HepG2 (cell line): ENCODE data around the gene HS6ST1. TPM values are rescaled to one million over a fixed set of nuclear protein-coding genes. Genes with fewer than 3 reads are reported as not detected.
A peak's percentile ranks its signal among the peaks of the same experiment; 100 is the strongest.

Experiments used
- CREB3 ChIP-seq: sonication (generic); formaldehyde crosslinking; IDR thresholded peaks from 2 replicates; pipeline ENCODE4 v1.5.0; 2020; ENCODE audit warnings: missing genetic modification reagents
- CTCF ChIP-seq: sonication (generic); formaldehyde crosslinking; IDR thresholded peaks from 2 replicates; pipeline ENCODE4 v1.5.0; 2020; ENCODE audit warnings: mild to moderate bottlenecking, missing genetic modification reagents, moderate library complexity
- DPF2 ChIP-seq: sonication (generic); formaldehyde crosslinking; IDR thresholded peaks from 2 replicates; pipeline ENCODE4 v1.4.0; 2020; ENCODE audit warnings: mild to moderate bottlenecking, low read depth, missing genetic modification reagents, borderline replicate concordance
- DZIP1 ChIP-seq: sonication (generic); formaldehyde crosslinking; IDR thresholded peaks from 2 replicates; pipeline ENCODE4 v1.5.0; 2020; ENCODE audit warnings: mild to moderate bottlenecking, missing genetic modification reagents
- KLF6 ChIP-seq: IDR thresholded peaks from 2 replicates; pipeline ENCODE4 v1.8.0; 2016; ENCODE audit warnings: missing biosample characterization, missing genetic modification reagents
- MEF2D ChIP-seq: sonication (generic); formaldehyde crosslinking; IDR thresholded peaks from 2 replicates; pipeline ENCODE4 v1.5.1; 2020; ENCODE audit warnings: mild to moderate bottlenecking, missing genetic modification reagents
- MYC ChIP-seq: sonication (generic); formaldehyde crosslinking; IDR thresholded peaks from 2 replicates; pipeline ENCODE4 v1.9.0; 2021; ENCODE audit warnings: missing genetic modification reagents, borderline replicate concordance
- NR0B2 ChIP-seq: sonication (generic); formaldehyde crosslinking; IDR thresholded peaks from 2 replicates; pipeline ENCODE4 v1.4.0; 2020; ENCODE audit warnings: mild to moderate bottlenecking, missing genetic modification reagents
- RAD21 ChIP-seq: fragments of 450-650 bp; formaldehyde crosslinking; IDR thresholded peaks from 2 replicates; pipeline ENCODE4 v1.5.0; 2020; ENCODE audit warnings: mild to moderate bottlenecking
- RBFOX2 ChIP-seq: fragments of 200-400 bp; formaldehyde crosslinking; IDR thresholded peaks from 2 replicates; pipeline ENCODE4 v1.6.1; 2017; ENCODE audit warnings: low read depth, mild to moderate bottlenecking, low read length
- REPIN1 ChIP-seq: sonication (generic); formaldehyde crosslinking; IDR thresholded peaks from 2 replicates; pipeline ENCODE4 v1.8.0; 2022; ENCODE audit warnings: missing genetic modification reagents, low read depth, mild to moderate bottlenecking, borderline replicate concordance
- SNAPC4 ChIP-seq: sonication (generic); formaldehyde crosslinking; IDR thresholded peaks from 2 replicates; pipeline ENCODE4 v1.4.0; 2020; ENCODE audit warnings: mild to moderate bottlenecking, missing genetic modification reagents
- ZNF143 ChIP-seq: sonication (generic); formaldehyde crosslinking; IDR thresholded peaks from 2 replicates; pipeline ENCODE4 v1.4.0; 2020; ENCODE audit warnings: missing genetic modification reagents
- ZNF317 ChIP-seq: sonication (generic); formaldehyde crosslinking; IDR thresholded peaks from 2 replicates; pipeline ENCODE4 v1.5.0; 2020; ENCODE audit warnings: mild to moderate bottlenecking, missing genetic modification reagents
- ZNF335 ChIP-seq: sonication (generic); formaldehyde crosslinking; IDR thresholded peaks from 2 replicates; pipeline ENCODE4 v1.4.0; 2020; ENCODE audit warnings: missing genetic modification reagents
- ZNF570 ChIP-seq: sonication (generic); formaldehyde crosslinking; IDR thresholded peaks from 2 replicates; pipeline ENCODE4 v1.4.0; 2020; ENCODE audit warnings: mild to moderate bottlenecking, missing genetic modification reagents, borderline replicate concordance
- ZSCAN20 ChIP-seq: sonication (generic); formaldehyde crosslinking; IDR thresholded peaks from 2 replicates; pipeline ENCODE4 v1.4.0; 2020; ENCODE audit warnings: missing genetic modification reagents, mild to moderate bottlenecking, borderline replicate concordance
- polyA plus RNA-seq, 8 experiments: library from polyadenylated mRNA; depleted of rRNA in 3 of 8; stranded (reverse) in 7 of 8; unstranded in 1 of 8; fragments of >200 nt; fragmentation: Illumina TruSeq in 4 of 8; extraction: Trizol in 4 of 8; gene quantifications; 2 replicates each; pipeline versions ENCODE4 v1.2.1 to v1.2.3, GENCODE V29; 2011 to 2016; ENCODE audit warnings: low read depth in 4 of 8, missing spikeins in 1 of 8, mixed read lengths in 1 of 8; ENCODE audit not compliant: insufficient read depth in 1 of 8
- total RNA-seq, 5 experiments: library from RNA; depleted of rRNA; stranded (reverse); fragments of >200 nt; fragmentation: Illumina TruSeq; extraction: Trizol; gene quantifications; 2 replicates each; pipeline ENCODE4 v1.2.3, GENCODE V29; 2016; ENCODE audit warnings: low read depth in 1 of 5

The HS6ST1 gene
- total and polyA plus RNA-seq, 2 of the 13 experiments (the other 11 are each of a cell fraction or from before 2014, with no cell fraction given) = 34.5 to 84.6 TPM

- TF ChIP-seq CTCF (CRISPR knock-in tag) (peak; percentile 25; the same call in 1 of the 2 replicates), MEF2D (CRISPR knock-in tag) (no peak), MYC (no peak; the same call in 1 of the 2 replicates), RBFOX2 (peak; percentile 71), SNAPC4 (CRISPR knock-in tag) (no peak), ZNF317 (CRISPR knock-in tag) (no peak), ZSCAN20 (no peak), ZNF143 (CRISPR knock-in tag) (0 out of 2 replicates have a peak, but pooled peaks have one; percentile 16), CREB3 (CRISPR knock-in tag) (no peak), KLF6 (CRISPR knock-in tag) (no peak), REPIN1 (0 out of 2 replicates have a peak, but pooled peaks have one; percentile 12), DPF2 (CRISPR knock-in tag) (no peak), ZNF570 (CRISPR knock-in tag) (no peak), DZIP1 (CRISPR knock-in tag) (peak; percentile 49; the same call in 1 of the 2 replicates), ZNF335 (CRISPR knock-in tag) (no peak), RAD21 (CRISPR knock-in tag) (no peak), NR0B2 (CRISPR knock-in tag) (no peak)
Observed at GRCh38 chr2:128311755-128312341, 6.8 kb downstream of the HS6ST1 start (continued).
